HG02623 (cell line): ENCODE results near the gene ARHGAP18.

ENCODE experiments used
- ATAC-seq: cut with Tn5 transposase; IDR thresholded peaks from one replicate; pipeline ENCODE4 v1.9.1; 2021; ENCODE audit warnings: moderate library complexity; ENCODE audit not compliant: unreplicated experiment

Gene ARHGAP18, protein sequence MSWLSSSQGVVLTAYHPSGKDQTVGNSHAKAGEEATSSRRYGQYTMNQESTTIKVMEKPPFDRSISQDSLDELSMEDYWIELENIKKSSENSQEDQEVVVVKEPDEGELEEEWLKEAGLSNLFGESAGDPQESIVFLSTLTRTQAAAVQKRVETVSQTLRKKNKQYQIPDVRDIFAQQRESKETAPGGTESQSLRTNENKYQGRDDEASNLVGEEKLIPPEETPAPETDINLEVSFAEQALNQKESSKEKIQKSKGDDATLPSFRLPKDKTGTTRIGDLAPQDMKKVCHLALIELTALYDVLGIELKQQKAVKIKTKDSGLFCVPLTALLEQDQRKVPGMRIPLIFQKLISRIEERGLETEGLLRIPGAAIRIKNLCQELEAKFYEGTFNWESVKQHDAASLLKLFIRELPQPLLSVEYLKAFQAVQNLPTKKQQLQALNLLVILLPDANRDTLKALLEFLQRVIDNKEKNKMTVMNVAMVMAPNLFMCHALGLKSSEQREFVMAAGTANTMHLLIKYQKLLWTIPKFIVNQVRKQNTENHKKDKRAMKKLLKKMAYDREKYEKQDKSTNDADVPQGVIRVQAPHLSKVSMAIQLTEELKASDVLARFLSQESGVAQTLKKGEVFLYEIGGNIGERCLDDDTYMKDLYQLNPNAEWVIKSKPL

DNA sequence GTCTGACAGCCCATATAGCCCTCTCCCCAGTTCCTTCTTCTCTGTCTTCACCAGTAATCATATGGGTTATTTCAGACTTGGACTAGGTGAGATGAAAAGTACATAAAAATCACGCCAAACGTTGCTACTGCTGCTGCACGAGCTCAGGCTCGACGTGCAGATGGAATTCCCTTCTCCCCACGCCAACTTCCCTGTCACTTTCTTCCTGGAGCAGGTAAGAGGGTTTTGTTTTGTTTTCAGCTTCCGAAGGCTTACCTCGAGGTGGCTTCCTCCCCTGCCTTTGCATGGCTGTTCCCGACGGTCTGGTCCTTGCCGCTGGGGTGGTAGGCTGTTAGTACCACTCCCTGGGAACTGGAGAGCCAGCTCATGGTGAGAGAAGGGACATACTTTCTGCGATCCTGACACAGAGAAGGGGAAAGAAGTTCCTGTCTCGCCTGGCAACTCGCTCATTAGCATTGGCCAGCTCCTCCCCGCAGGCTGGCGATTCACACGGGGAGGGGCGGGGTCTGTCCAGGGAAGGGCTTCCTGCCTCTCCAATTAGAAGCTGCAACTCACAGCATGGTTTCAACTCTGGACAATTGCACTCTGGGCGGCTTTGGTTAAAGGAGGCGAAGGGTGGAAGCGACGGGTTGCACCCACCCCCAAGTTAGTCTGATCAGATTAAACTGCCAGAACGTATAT is at the start of gene ARHGAP18:
Gene ARHGAP18, minus strand, starts transcription at position 409 of the 681 bp plus-strand sequence. Its CDS starts 41 bp downstream, at position 368.
- ATAC-seq = peak; percentile 96

DNA sequence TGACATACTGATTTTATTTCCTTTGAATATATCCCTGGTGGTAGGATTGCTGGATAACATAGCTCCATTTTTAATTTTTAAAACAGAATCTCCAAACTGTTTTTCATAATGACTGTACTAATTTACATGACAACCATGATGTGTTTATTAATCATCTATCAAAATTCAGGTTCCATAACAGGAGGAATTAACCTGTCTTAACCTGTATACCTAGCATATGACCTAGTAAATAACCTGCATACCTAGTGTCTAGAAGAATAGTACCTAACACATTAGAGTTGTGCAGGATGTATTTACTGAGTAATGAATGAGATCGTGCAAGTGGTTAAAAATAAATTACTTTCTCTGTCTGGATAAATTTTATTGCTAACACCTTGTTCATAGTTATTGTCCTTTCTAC is 45.8 kb upstream of the ARHGAP18 start:
- no peak for ATAC-seq

DNA sequence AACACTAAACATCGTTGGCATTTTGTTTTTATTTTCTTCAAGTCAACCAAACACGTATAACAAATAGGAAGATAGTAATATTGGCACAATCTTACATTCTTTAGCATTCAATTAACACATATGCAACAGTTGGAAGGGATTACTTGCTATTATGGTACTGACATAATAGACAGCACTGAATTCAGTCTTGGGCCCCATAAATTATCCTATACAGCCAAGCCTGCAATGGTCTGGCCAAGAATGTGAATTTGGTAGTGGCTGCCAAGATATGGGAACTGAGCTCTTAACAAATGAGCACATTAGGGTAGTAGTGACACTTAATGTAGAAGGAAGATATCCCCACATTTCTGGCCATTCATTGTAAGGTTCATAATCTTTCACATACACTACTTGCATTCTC is 44.8 kb upstream of the ARHGAP18 start:
- ATAC-seq = no peak

DNA sequence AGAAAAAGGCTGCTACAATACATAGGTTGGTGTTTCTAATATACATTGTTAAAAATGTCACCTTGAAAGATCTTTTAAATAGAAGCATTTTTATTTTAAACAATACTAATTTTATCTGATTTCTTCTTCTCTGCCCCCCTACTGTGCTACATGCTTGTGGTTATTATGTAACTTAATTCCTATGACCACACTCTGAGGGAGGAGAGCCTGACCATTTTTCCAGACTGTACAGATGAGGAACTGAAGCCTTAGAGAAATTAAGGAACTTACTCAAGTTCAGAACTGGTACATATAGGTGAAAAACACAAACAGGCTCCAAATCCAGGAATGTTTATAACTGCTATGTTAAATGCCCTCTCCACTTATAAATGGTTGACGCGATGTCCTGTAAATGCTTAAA is 43.4 kb upstream of the ARHGAP18 start:
- ATAC-seq = no peak

DNA sequence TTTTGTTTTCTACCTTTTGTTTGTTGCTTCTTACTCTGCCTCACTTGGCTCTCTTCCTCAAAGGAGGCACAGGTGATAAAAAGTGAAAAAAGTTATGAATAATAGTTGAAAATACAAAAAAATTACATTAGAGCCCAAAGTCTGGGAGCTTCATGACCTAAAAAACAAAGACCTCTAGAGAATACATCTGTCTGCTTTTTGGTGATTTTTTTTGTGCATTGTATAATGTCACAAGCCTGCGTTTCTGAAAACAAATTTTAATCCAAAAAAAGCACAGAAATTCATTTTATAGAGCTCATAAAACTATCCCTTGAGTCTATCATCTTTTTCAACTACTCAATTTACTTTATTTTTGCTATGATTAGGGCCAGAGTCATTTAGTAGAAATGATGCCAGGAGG is 41.4 kb upstream of the ARHGAP18 start:
- ATAC-seq = no peak

DNA sequence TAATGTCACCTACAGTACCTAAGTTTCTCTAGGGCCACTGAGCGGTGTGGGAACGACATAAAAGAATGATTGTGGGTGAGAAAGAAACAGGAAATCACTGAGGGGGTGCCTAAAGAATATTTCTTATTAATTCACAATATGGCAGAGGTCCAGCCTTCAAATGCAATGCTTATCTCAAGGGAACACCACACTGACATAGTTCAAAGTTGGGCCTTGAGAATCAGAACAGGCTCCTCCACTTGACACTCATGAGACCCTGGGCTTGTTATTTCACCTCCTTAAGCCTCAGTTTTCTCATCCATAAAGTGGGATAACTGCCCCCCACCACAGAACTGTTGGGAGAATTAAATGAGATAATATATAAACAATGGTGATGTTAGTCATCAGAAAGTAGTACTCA is 40.4 kb upstream of the ARHGAP18 start:
- no peak for ATAC-seq

DNA sequence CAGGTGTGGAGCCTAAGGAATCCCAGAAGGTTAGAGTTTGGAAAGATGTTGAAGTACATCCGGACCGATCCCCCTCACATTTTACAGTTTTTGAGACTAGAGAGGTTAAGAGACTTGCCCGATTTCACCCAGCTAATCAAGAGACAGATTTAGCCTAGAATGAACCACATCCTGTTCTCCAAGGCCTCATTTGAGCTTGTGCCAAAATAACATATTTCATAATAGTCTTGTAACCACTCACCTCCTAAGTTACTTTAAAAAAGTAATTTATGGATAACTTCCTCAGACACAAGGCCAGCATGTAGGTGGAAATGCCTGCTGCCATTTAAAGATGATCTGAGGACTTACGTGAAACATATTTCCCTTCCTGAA is 39.8 kb upstream of the ARHGAP18 start:
- ATAC-seq = peak; percentile 28

DNA sequence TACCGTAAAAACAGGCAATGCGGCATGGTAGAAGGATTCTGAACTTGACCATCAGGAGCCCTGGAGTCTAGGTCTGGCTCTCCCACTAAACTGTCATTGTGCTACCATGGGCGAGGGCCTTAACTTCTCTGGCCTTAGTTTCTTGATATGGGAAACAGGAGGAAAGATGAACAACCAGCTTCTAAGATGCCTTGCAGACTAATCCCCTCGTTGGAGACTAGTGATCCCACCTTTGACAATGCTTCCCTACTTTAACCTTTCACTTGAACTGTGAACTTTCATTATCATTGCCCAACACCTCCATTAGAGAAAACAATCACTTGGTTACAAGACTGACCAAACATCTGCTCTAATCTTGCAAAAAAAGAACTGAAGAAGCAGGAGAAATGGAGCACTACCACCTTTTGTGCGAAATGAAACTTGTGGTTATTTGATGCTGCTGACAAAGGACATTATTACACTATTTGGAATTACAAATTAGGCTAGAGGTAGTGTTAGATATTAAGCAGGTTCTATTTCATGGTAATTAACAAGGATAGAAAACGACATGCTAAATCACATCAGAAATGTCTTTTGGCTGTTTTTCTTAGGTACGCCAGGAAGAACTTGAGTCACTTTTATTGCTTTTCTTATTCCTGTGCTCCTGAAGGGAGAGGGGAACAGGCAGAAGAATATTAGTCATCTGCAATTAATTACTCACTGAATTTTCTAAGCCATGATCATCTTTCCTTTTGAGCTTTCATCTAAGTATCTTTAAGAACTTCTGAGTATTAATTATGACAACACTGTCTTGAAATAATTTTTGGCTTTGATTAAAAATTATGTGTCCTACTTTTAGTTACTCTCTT is 39.1 kb upstream of the ARHGAP18 start:
- ATAC-seq = no peak

DNA sequence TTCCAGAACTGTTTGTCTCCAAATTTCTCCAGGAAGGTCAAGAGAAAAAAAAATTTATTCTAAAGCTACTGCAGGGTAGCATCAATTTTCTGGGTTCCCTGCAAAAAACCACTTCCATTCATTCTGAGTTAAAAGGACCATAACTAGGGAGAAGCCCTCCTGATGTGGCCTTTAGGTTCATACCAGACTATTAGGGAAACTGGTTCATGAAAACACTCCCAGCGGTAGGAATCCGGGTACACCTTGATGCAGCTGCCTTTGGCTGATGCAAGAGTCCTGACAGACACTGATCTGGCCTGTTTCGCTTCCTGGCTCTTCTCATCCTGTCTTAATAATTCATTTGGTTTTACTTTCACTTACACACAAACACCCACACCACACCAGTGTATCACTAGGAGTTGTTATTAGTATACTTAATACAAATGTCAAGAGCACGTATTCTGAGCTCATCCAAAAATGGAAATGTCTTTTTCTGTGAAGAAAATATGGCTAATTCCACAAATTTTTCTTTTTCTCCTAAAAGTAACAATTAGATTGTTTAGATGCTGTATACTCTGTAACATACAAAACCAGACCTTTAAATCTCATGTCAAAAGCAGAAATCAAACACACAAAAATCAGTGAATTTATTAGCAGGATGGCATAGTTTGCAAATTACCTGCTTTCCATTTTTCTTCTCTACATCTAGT is 38.4 kb upstream of the ARHGAP18 start:
- ATAC-seq = peak; percentile 87

DNA sequence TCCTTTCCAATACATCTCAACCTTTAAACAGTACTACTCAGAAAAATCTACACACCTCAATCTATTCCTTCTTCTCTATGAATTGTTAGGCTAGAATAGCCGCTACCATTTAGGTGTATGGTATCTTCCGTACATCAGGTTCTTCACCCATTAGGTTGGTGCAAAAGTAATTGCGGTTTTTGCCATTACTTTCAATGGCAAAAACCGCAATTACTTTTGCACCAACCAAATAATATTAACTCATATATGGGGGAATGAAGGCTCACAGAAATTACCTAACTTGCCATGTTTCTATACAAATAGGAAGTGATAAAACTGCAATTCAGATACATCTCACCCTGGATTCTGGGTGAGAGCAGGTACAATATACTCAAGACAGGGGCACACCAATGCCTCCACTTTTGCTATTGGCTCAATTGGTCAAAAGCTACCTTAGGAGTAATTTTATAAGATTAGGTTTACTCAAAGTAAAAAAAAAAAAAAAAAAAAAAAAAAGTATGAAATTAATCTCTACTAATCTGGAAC is 37.7 kb upstream of the ARHGAP18 start:
- ATAC-seq = no peak

DNA sequence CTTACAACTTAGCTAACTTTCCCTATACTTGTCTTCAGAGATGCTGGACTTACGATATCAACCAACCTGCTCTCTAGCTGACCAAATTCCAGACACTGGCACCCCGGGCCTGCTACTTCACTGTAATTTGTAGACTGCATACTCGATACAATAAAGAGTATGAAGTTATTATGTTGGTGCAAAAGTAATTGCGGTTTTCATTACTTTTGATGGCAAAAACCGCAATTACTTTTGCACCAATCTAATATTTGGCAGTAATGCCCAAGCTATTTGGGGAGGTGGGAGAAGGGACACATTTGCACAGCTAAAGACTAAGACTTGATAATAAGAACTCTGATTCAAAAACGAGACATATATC is 34.9 kb upstream of the ARHGAP18 start:
- no peak for ATAC-seq

DNA sequence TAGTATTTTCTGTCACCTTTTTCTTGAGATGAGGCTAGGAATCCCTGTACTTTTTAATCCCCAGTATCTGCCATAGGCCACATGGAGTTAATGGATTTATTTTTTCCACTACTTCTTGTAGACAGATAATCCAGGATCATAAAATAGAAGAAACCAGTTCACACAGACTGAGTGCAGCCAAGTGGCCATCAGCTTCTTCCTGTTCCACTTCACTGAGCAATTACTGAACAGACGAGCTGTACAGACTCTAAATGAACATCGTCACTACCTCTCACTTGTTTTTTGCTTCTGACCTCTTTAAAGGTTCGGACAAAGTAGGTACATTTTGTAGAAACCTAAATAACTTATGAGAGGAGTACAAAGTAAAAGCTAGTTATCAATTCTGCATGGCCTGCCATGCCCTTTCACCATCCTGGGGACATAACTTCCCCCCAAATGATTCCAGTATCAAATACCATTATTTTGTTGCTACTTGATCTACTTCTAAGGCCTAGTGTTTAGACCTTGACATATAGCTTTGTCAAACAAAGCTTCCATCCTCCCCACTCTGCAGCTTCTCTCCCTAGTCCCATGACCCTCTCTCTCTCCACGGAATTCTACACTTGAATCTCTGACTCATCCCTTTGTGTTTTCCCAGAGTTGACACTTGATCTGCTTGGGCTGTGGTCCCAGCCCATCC is 34.4 kb upstream of the ARHGAP18 start:
- ATAC-seq = no peak

DNA sequence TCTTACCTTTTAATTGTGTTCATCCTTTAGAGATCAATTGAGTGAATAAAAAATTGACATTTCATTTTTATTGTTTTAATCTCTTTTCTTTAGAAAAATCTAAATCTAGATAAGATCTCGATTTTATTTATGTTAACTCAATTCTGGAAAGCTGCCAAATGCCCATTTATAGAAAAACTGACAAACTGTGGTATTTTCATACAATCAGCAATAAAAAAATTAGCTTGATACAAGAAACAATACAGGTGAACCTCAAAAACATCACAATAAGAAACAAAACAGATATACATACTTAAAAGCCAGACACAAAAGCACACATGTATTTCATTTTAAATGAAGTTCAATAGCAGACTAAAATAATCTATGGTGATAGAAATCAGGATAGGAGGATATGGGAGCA is 30.0 kb upstream of the ARHGAP18 start:
- ATAC-seq = no peak

DNA sequence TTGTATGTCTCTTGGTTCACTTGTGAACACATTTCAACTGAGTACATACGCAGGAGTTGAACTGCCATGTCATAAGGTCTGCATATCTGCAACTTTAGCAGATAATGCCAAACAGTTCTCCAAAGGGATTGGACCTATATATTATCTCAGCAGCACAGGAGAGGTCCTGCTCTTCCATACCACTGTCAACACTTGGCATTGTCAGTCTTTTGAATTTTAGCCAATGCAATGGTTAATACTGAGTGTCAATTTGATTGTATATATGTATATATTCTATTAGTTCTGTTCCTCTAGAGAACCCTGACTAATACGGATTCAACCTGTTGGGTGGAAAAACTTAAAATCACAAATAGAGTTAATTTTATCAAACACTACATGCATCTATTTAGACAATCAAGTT is 26.1 kb upstream of the ARHGAP18 start:
- no peak for ATAC-seq

DNA sequence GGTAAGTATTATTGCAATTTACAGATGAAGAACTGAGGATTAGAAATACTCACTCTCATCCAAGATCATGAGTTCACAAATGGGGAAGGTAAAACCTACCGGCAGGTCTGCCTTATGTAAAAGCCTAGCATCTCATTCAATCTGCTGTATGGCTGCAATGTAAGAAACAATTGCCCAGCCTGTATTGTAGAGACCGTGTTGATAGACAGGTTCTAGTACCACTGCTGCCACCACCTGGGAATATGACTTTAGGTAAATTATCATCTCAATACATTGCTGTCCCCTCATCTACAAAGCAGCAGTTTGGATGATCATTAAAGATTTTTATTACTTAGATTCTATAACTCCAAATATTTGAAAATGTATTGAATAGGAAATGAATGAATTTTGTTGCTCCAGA is 23.3 kb upstream of the ARHGAP18 start:
- ATAC-seq = no peak

DNA sequence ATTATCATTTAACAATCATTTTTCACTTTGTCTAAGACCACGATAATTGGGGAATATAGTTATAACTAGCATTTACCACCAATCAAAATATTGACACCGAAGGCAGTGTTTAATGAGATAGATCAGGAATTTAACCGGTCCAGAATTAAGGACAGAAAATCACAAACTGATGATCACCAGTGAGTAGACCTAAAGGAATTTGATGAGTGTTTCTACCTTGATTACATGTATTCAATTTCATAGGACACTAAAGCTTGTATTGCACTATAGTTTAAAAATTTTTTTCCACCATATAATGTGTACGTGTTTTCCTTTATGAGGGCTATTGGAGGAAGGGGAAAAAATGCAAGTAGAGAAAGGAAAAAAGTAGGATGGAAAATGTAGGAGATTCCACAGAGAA is 22.6 kb upstream of the ARHGAP18 start:
- ATAC-seq = no peak

DNA sequence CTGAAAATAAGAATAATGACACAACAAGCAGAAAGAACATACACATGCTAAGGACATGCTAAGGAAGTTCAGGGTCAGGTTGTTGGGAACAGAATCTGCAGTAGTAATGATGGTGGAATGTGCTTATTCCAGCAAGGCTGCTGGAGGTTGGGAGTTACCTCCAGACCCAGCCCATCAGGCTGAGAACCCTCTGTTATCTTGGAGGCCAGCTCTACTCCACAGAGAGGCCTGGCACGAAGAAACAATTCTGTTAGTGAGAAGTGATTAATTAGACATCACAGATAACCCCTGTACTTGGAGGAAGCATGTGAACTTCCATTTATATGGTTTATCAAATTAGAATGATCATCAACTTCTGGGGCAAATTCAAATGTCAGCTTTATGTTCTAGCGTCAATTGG is 22.1 kb upstream of the ARHGAP18 start:
- no peak for ATAC-seq

DNA sequence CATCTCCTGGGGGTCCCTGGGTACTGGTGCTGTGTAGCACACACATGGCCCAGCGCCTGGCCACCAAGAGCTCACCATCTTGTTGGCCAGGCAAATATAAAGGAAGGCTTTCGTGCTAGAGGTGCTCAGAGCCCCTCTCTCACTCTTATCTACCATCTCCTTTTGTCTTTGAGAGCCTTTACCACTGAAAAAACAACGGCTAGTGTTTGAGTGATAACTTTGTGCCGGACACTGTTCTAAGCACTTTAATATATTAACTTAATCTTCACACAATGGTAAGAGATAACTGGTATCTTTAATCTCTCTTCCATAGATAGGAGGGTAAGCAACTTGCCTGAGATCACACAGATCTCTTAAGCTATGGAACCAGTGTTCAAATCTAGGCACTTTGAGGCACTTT is 21.5 kb upstream of the ARHGAP18 start:
- ATAC-seq = no peak

DNA sequence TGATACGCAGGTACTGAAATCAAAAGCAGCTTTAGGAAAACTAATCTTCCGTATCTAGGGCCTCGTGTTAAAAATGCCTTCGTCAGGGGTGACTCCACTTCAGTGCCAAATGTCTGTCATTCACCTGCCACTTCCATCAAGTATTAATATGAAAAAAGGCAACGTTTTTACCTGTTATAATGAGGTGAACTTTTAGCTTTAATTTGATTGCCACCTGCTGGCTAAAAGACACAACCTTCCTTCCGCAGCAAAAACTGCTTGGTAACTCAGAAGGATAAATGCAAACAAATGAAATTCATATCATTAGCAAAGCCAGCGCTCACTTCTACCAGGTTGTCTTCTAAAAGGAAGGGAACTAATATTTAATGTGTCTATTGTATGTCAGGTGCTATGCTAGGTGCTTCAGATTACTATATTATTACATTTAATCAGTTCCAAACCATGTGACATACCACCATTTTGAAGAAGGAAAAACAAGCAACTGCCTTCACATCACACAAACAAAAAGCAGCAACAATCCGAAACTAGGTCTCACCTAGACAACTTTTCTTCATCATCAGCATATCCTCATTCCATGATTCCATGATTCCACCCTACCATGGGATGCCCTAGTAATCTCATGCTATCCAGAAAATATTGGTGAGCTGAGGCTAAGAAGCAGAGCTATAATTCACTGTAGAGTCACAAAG is 20.6 kb upstream of the ARHGAP18 start:
- no peak for ATAC-seq
